Neural cell (in vitro differentiated cells): ENCODE results near the gene SPEG. TPM values are rescaled to one million over a fixed set of nuclear protein-coding genes. Genes with fewer than 3 reads are reported as not detected.

ENCODE experiments used
- H2AFZ ChIP-seq: fragments of 200-600, 300-800 bp; sonication (generic), shearing (Covaris generic); 2 replicates; pipeline ENCODE4 v1.6.0; 2014; ENCODE audit warnings: low read depth, mild to moderate bottlenecking, antibody characterized with exemption, low read length, moderate library complexity
- H3F3A ChIP-seq: fragments of 200-600 bp; shearing (Covaris generic); 2 replicates; pipeline ENCODE4 v1.6.1; 2016; ENCODE audit warnings: mild to moderate bottlenecking, moderate library complexity, mixed read lengths, antibody characterized with exemption, low read length; ENCODE audit not compliant: insufficient read depth, poor library complexity, severe bottlenecking
- H3K27ac ChIP-seq: fragments of 200-600, 300-800 bp; sonication (generic), shearing (Covaris generic); 2 replicates; pipeline ENCODE4 v1.5.1; 2014; ENCODE audit warnings: mild to moderate bottlenecking, low read length, moderate library complexity
- H3K27me3 ChIP-seq: fragments of 300-800, 200-600 bp; sonication (generic), shearing (Covaris generic); 2 replicates; pipeline ENCODE4 v1.6.0; 2014; ENCODE audit warnings: mild to moderate bottlenecking, low read depth, low read length, moderate library complexity; ENCODE audit not compliant: insufficient read depth
- H3K36me3 ChIP-seq: fragments of 300-800, 200-600 bp; sonication (generic), shearing (Covaris generic); 2 replicates; pipeline ENCODE4 v1.5.1; 2014; ENCODE audit warnings: mild to moderate bottlenecking, antibody characterized with exemption, low read length, moderate library complexity; ENCODE audit not compliant: insufficient read depth
- H3K4me2 ChIP-seq: fragments of 300-800, 200-600 bp; sonication (generic), shearing (Covaris generic); 2 replicates; pipeline ENCODE4 v1.6.0; 2014; ENCODE audit warnings: mild to moderate bottlenecking, low read length
- H3K4me3 ChIP-seq: fragments of 300-800, 200-600 bp; sonication (generic), shearing (Covaris generic); 2 replicates; pipeline ENCODE4 v1.5.1; 2014; ENCODE audit warnings: mild to moderate bottlenecking, low read length, moderate library complexity
- H3K79me2 ChIP-seq: fragments of 200-600 bp; shearing (Covaris generic); replicated peaks from 2 replicates; pipeline ENCODE4 v1.6.0; 2014; ENCODE audit warnings: mild to moderate bottlenecking, low read length, moderate library complexity; ENCODE audit not compliant: insufficient read depth
- H3K9ac ChIP-seq: fragments of 300-800, 200-600 bp; sonication (generic), shearing (Covaris generic); 2 replicates; pipeline ENCODE4 v1.6.1; 2016; ENCODE audit warnings: mild to moderate bottlenecking, low read length, mixed read lengths
- H3K9me2 ChIP-seq: fragments of 200-600 bp; shearing (Covaris generic); 2 replicates; pipeline ENCODE4 v1.6.1; 2016; ENCODE audit warnings: mild to moderate bottlenecking, low read length, mixed read lengths; ENCODE audit not compliant: insufficient read depth
- H3K9me3 ChIP-seq: fragments of 200-600, 300-800 bp; sonication (generic), shearing (Covaris generic); 2 replicates; pipeline ENCODE4 v1.6.1; 2016; ENCODE audit warnings: mild to moderate bottlenecking, mixed run types, low read length, moderate library complexity, mixed read lengths
- H4K20me1 ChIP-seq: fragments of 200-600 bp; shearing (Covaris generic); 2 replicates; pipeline ENCODE4 v1.6.1; 2016; ENCODE audit warnings: mild to moderate bottlenecking, mixed run types; ENCODE audit not compliant: insufficient read depth
- EP300 ChIP-seq: fragments of 450-650 bp; conservative IDR thresholded peaks from 2 replicates; pipeline ENCODE4 v1.6.1; 2014; ENCODE audit warnings: antibody characterized with exemption, mild to moderate bottlenecking, moderate library complexity; ENCODE audit not compliant: poor library complexity, severe bottlenecking
- EZH2 ChIP-seq: fragments of 200-600, 300-800 bp; shearing (Covaris generic), sonication (generic); IDR thresholded peaks from 2 replicates; pipeline ENCODE4 v1.6.1; 2014; ENCODE audit warnings: antibody characterized with exemption, low read length, borderline replicate concordance, mild to moderate bottlenecking; ENCODE audit not compliant: insufficient read depth, poor library complexity, severe bottlenecking
- MXI1 ChIP-seq: fragments of 450-650 bp; conservative IDR thresholded peaks from 2 replicates; pipeline ENCODE4 v1.6.1; 2014; ENCODE audit warnings: antibody characterized with exemption, mild to moderate bottlenecking; ENCODE audit not compliant: poor library complexity, severe bottlenecking
- POLR2AphosphoS5 ChIP-seq: IDR thresholded peaks from 2 replicates; pipeline ENCODE4 v1.6.1; 2012
- RAD21 ChIP-seq: fragments of 450-650 bp; conservative IDR thresholded peaks from 2 replicates; pipeline ENCODE4 v1.6.1; 2014; ENCODE audit warnings: antibody characterized with exemption, mild to moderate bottlenecking, moderate library complexity
- SMC3 ChIP-seq: fragments of 450-650 bp; conservative IDR thresholded peaks from 2 replicates; pipeline ENCODE4 v1.6.1; 2014; ENCODE audit warnings: antibody characterized with exemption, mild to moderate bottlenecking, moderate library complexity; ENCODE audit not compliant: poor library complexity
- TAF1 ChIP-seq: IDR thresholded peaks from 2 replicates; pipeline ENCODE4 v1.6.1; 2012; ENCODE audit warnings: low read depth
- polyA plus RNA-seq: library from polyadenylated mRNA; depleted of rRNA; stranded (reverse); fragments of >200 nt; gene quantifications from 2 replicates; pipeline ENCODE4 v1.2.3, GENCODE V29; 2014
- TF ChIP-seq, protein P1 (sequence below): fragments of 450-650 bp; IDR thresholded peaks from 2 replicates; pipeline ENCODE4 v1.5.1; 2014; ENCODE audit warnings: antibody characterized with exemption, mild to moderate bottlenecking, moderate library complexity; ENCODE audit not compliant: poor library complexity, severe bottlenecking
- TF ChIP-seq, protein P2 (sequence below): IDR thresholded peaks from 2 replicates; pipeline ENCODE4 v1.6.1; 2012; ENCODE audit warnings: borderline replicate concordance

SPEG gene
- polyA plus RNA-seq, 1 donor from 2014 or later, result 58.3 TPM

DNA sequence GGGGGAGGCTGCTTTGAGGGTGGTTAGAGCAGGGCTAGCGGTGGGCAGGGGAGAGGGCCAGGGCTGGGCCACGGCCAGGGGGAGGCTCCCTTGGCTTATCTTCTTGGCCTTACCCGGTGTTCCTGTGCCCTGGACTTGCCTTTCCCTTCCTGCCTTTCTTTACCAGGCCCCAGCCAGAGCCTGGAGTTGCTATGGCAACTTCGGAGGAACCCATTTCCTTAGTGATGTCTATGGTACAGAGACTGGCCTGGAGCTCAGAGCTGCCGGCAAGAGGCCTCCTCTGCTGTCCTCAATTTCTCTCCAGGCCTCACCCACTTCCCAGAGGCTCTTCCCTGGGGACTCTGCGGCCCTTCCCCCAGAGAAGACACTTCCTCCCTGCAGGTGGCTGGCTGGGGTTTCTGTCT is 11.5 kb downstream of the SPEG start:
- peak overlapping the region; percentile 59 for H3K4me2 ChIP-seq
- H3K27me3 ChIP-seq, result peaks cover 16% of the 10 kb centered on the region
- H3K9me2 ChIP-seq, result no peaks in the 10 kb centered on the region
- H3K79me2 ChIP-seq, result no peaks in the 10 kb centered on the region
- H3K4me3 ChIP-seq, result peak overlapping the region; percentile 53
- no peaks in the 10 kb centered on the region for H4K20me1 ChIP-seq
- peak overlapping the region; percentile 56 for H3K9ac ChIP-seq
- H2AFZ ChIP-seq, result peak overlapping the region; percentile 52
- no peaks in the 10 kb centered on the region for H3K9me3 ChIP-seq
- TF ChIP-seq, protein P1, sequence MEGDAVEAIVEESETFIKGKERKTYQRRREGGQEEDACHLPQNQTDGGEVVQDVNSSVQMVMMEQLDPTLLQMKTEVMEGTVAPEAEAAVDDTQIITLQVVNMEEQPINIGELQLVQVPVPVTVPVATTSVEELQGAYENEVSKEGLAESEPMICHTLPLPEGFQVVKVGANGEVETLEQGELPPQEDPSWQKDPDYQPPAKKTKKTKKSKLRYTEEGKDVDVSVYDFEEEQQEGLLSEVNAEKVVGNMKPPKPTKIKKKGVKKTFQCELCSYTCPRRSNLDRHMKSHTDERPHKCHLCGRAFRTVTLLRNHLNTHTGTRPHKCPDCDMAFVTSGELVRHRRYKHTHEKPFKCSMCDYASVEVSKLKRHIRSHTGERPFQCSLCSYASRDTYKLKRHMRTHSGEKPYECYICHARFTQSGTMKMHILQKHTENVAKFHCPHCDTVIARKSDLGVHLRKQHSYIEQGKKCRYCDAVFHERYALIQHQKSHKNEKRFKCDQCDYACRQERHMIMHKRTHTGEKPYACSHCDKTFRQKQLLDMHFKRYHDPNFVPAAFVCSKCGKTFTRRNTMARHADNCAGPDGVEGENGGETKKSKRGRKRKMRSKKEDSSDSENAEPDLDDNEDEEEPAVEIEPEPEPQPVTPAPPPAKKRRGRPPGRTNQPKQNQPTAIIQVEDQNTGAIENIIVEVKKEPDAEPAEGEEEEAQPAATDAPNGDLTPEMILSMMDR, result peak; percentile 16
- TF ChIP-seq EP300 (no peak), RAD21 (peak; percentile 24)
- no peaks in the 10 kb centered on the region for H3K36me3 ChIP-seq
- no peaks in the 10 kb centered on the region for H3F3A ChIP-seq
- H3K27ac ChIP-seq, result peak overlapping the region; percentile 47

DNA sequence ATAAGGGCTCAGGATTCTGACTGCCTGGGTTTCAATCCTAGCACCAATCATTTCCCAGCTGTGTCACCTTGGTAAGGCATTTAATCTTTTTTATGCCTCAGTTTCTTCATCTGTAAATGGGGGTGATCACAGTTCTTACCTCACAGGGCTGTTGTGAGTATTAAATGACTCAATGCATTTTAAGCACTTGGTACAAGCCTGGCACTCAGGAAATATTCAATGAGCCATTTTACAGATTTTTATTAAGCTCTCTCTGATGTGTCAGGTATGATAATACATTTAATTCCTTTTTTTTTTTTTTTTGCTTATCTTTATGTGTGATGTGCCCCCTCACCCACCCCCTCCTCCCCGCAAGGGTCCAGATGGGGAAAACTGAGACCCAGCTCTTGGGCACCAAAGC is 12.0 kb downstream of the SPEG start:
- H3K36me3 ChIP-seq, result no peaks in the 10 kb centered on the region
- no peak overlapping the region for H2AFZ ChIP-seq
- no peaks in the 10 kb centered on the region for H3F3A ChIP-seq
- TF ChIP-seq POLR2AphosphoS5, result no peak
- TF ChIP-seq SMC3, result no peak
- TF ChIP-seq RAD21, result no peak
- no peak for TF ChIP-seq EZH2
- TF ChIP-seq, protein P2, sequence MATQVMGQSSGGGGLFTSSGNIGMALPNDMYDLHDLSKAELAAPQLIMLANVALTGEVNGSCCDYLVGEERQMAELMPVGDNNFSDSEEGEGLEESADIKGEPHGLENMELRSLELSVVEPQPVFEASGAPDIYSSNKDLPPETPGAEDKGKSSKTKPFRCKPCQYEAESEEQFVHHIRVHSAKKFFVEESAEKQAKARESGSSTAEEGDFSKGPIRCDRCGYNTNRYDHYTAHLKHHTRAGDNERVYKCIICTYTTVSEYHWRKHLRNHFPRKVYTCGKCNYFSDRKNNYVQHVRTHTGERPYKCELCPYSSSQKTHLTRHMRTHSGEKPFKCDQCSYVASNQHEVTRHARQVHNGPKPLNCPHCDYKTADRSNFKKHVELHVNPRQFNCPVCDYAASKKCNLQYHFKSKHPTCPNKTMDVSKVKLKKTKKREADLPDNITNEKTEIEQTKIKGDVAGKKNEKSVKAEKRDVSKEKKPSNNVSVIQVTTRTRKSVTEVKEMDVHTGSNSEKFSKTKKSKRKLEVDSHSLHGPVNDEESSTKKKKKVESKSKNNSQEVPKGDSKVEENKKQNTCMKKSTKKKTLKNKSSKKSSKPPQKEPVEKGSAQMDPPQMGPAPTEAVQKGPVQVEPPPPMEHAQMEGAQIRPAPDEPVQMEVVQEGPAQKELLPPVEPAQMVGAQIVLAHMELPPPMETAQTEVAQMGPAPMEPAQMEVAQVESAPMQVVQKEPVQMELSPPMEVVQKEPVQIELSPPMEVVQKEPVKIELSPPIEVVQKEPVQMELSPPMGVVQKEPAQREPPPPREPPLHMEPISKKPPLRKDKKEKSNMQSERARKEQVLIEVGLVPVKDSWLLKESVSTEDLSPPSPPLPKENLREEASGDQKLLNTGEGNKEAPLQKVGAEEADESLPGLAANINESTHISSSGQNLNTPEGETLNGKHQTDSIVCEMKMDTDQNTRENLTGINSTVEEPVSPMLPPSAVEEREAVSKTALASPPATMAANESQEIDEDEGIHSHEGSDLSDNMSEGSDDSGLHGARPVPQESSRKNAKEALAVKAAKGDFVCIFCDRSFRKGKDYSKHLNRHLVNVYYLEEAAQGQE, result no peak
- TF ChIP-seq, protein P1, result no peak
- TF ChIP-seq EP300, result no peak
- TF ChIP-seq TAF1, result no peak
- TF ChIP-seq MXI1, result no peak
- H3K27me3 ChIP-seq, result peaks cover 12% of the 10 kb centered on the region
- no peak overlapping the region for H3K4me2 ChIP-seq
- peak overlapping the region; percentile 56 for H3K9ac ChIP-seq
- no peaks in the 10 kb centered on the region for H3K9me3 ChIP-seq
- H3K9me2 ChIP-seq, result no peaks in the 10 kb centered on the region
- peak overlapping the region; percentile 47 for H3K27ac ChIP-seq
- no peaks in the 10 kb centered on the region for H4K20me1 ChIP-seq
- no peaks in the 10 kb centered on the region for H3K79me2 ChIP-seq
- peak overlapping the region; percentile 53 for H3K4me3 ChIP-seq
